IMR-90 (cell line): ENCODE results near the gene HSPA12A. TPM values are rescaled to one million over a fixed set of nuclear protein-coding genes. Genes with fewer than 3 reads are reported as not detected.

Experiments
- ATAC-seq: fragments of 200-7000 bp; cut with Tn5 transposase; 2 replicates; pipeline ENCODE4 v1.9.1; 2020; ENCODE audit warnings: low read depth, mild to moderate bottlenecking, moderate library complexity
- BruUV-seq: library from RNA; stranded (reverse); fragments of 400-500 nt; replicated peaks from 2 replicates; lab custom pipeline; 2021; lab: Mats Ljungman, UMichigan
- CTCF ChIA-PET: fragments of 300-600 bp; formaldehyde crosslinking; extraction: SDS; loops from one replicate; lab custom pipeline; 2021; ENCODE audit warnings: antibody characterized with exemption; lab: Yijun Ruan, JAX
- POLR2A ChIA-PET: fragments of 300-600 bp; sonication (Branson Sonifier 250); formaldehyde crosslinking; loops from one replicate; lab custom pipeline; 2022; ENCODE audit warnings: antibody characterized with exemption; ENCODE audit not compliant: unreplicated experiment; lab: Charles Lee
- DNase-seq: peaks from one replicate; pipeline ENCODE4 v3.0.0; 2013
- H2AFZ ChIP-seq: replicated peaks from 2 replicates; pipeline ENCODE3; 2013; ENCODE audit warnings: low read length, mild to moderate bottlenecking; ENCODE audit not compliant: poor library complexity
- H2AK5ac ChIP-seq: 2 replicates; pipeline ENCODE4 v1.6.1; 2013; ENCODE audit warnings: low read depth, low read length, inconsistent platforms
- H2AK9ac ChIP-seq: replicated peaks from 2 replicates; pipeline ENCODE3; 2013; ENCODE audit warnings: mild to moderate bottlenecking, low read depth, low read length, moderate library complexity; ENCODE audit not compliant: poor library complexity
- H2BK120ac ChIP-seq: 2 replicates; pipeline ENCODE4 v1.6.1; 2013; ENCODE audit warnings: low read depth, low read length, inconsistent platforms
- H2BK15ac ChIP-seq: 3 replicates; pipeline ENCODE4 v1.6.1; 2013; ENCODE audit warnings: low read depth, low read length, inconsistent platforms
- H2BK20ac ChIP-seq: 2 replicates; pipeline ENCODE4 v1.6.1; 2013; ENCODE audit warnings: low read depth, mild to moderate bottlenecking, inconsistent platforms, low read length, moderate library complexity
- H2BK5ac ChIP-seq: 2 replicates; pipeline ENCODE4 v1.6.1; 2013; ENCODE audit warnings: mild to moderate bottlenecking, low read depth, low read length, inconsistent platforms; ENCODE audit not compliant: poor library complexity, severe bottlenecking
- H3K14ac ChIP-seq: replicated peaks from 2 replicates; pipeline ENCODE4 v1.6.1; 2013; ENCODE audit warnings: low read depth, low read length, inconsistent platforms
- H3K18ac ChIP-seq: 2 replicates; pipeline ENCODE4 v1.6.1; 2013; ENCODE audit warnings: low read depth, low read length, control low read depth
- H3K23ac ChIP-seq: 2 replicates; pipeline ENCODE4 v1.6.1; 2013; ENCODE audit warnings: low read depth, low read length, inconsistent platforms
- H3K27ac ChIP-seq: 2 replicates; pipeline ENCODE4 v1.5.1; 2013; ENCODE audit warnings: mild to moderate bottlenecking, control low read depth, low read length; ENCODE audit not compliant: insufficient read depth
- H3K27me3 ChIP-seq: 2 replicates; pipeline ENCODE4 v1.6.1; 2013; ENCODE audit warnings: low read length; ENCODE audit not compliant: control insufficient read depth, insufficient read depth
- H3K36me3 ChIP-seq: 2 replicates; pipeline ENCODE4 v1.6.1; 2013; ENCODE audit warnings: low read length, mixed read lengths; ENCODE audit not compliant: control insufficient read depth, insufficient read depth
- H3K4ac ChIP-seq: 2 replicates; pipeline ENCODE4 v1.6.1; 2013; ENCODE audit warnings: low read depth, low read length, inconsistent platforms
- H3K4me1 ChIP-seq: 2 replicates; pipeline ENCODE4 v1.6.1; 2013; ENCODE audit warnings: low read length, mixed read lengths; ENCODE audit not compliant: control insufficient read depth, insufficient read depth
- H3K4me2 ChIP-seq: 2 replicates; pipeline ENCODE4 v1.6.1; 2013; ENCODE audit warnings: low read depth, mild to moderate bottlenecking, control low read depth, low read length, moderate library complexity
- H3K4me3 ChIP-seq: 2 replicates; pipeline ENCODE4 v1.5.1; 2013; ENCODE audit warnings: low read depth, mild to moderate bottlenecking, control low read depth, low read length, moderate library complexity; ENCODE audit not compliant: insufficient read depth
- H3K56ac ChIP-seq: 2 replicates; pipeline ENCODE4 v1.6.1; 2013; ENCODE audit warnings: low read length, inconsistent platforms; ENCODE audit not compliant: insufficient read depth; ENCODE audit errors: extremely low read depth
- H3K79me1 ChIP-seq, 2 experiments: 2 replicates each; pipeline ENCODE4 v1.6.1; 2013; ENCODE audit warnings: low read length in 2 of 2, inconsistent platforms in 1 of 2, low read depth in 1 of 2
- H3K9ac ChIP-seq: 2 replicates; pipeline ENCODE4 v1.6.1; 2013; ENCODE audit warnings: low read depth, low read length, control low read depth
- H3K9me1 ChIP-seq: 2 replicates; pipeline ENCODE4 v1.6.1; 2013; ENCODE audit warnings: low read length, inconsistent platforms; ENCODE audit not compliant: insufficient read depth
- H3K9me3 ChIP-seq: 2 replicates; pipeline ENCODE4 v1.6.1; 2013; ENCODE audit warnings: low read length; ENCODE audit not compliant: control insufficient read depth, insufficient read depth
- H4K20me1 ChIP-seq: 2 replicates; pipeline ENCODE4 v1.6.1; 2013; ENCODE audit warnings: low read length, inconsistent platforms; ENCODE audit not compliant: insufficient read depth
- H4K5ac ChIP-seq: 2 replicates; pipeline ENCODE4 v1.6.1; 2013; ENCODE audit warnings: mild to moderate bottlenecking, low read depth, low read length, control low read depth
- H4K8ac ChIP-seq, 2 experiments: 2 replicates each; pipeline ENCODE4 v1.6.1; 2013; ENCODE audit warnings: low read depth in 2 of 2, low read length in 2 of 2, control low read depth in 1 of 2, inconsistent platforms in 1 of 2
- H4K91ac ChIP-seq: 2 replicates; pipeline ENCODE4 v1.6.1; 2013; ENCODE audit warnings: low read depth, low read length, inconsistent platforms; ENCODE audit not compliant: insufficient read depth
- BHLHE40 ChIP-seq: fragments of 150-350 bp; IDR thresholded peaks from 2 replicates; pipeline ENCODE4 v1.6.1; 2016; ENCODE audit warnings: mild to moderate bottlenecking, low read depth, low read length
- CEBPB ChIP-seq: IDR thresholded peaks from 2 replicates; pipeline ENCODE4 v1.6.1; 2012; ENCODE audit warnings: low read depth, low read length, improper control_type of control experiment
- CHD1 ChIP-seq: IDR thresholded peaks from 2 replicates; pipeline ENCODE4 v1.6.1; 2012; ENCODE audit warnings: low read depth, low read length, improper control_type of control experiment
- CTCF ChIP-seq: conservative IDR thresholded peaks from 2 replicates; pipeline ENCODE4 v1.5.1; 2012; ENCODE audit warnings: mild to moderate bottlenecking, low read depth, low read length, improper control_type of control experiment
- ELK1 ChIP-seq: fragments of 150-350 bp; IDR thresholded peaks from 2 replicates; pipeline ENCODE4 v1.6.1; 2016; ENCODE audit warnings: low read depth, mild to moderate bottlenecking, low read length, moderate library complexity, borderline replicate concordance
- FOS ChIP-seq: fragments of 150-350 bp; IDR thresholded peaks from 2 replicates; pipeline ENCODE4 v1.6.1; 2016; ENCODE audit warnings: low read depth, low read length
- MAFK ChIP-seq: IDR thresholded peaks from 2 replicates; pipeline ENCODE4 v1.6.1; 2012; ENCODE audit warnings: low read depth, low read length, improper control_type of control experiment
- MAZ ChIP-seq: IDR thresholded peaks from 2 replicates; pipeline ENCODE4 v1.6.1; 2012; ENCODE audit warnings: low read depth, mild to moderate bottlenecking, low read length, improper control_type of control experiment, moderate library complexity, borderline replicate concordance
- POLR2A ChIP-seq: IDR thresholded peaks from 2 replicates; pipeline ENCODE4 v1.6.1; 2012; ENCODE audit warnings: mild to moderate bottlenecking, low read depth, low read length
- RAD21 ChIP-seq: IDR thresholded peaks from 2 replicates; pipeline ENCODE4 v1.6.1; 2012; ENCODE audit warnings: low read length, improper control_type of control experiment
- RCOR1 ChIP-seq: IDR thresholded peaks from 2 replicates; pipeline ENCODE4 v1.6.1; 2012; ENCODE audit warnings: mild to moderate bottlenecking, low read length, improper control_type of control experiment; ENCODE audit not compliant: insufficient replicate concordance
- SMC3 ChIP-seq: fragments of 150-350 bp; IDR thresholded peaks from 2 replicates; pipeline ENCODE4 v1.6.1; 2016; ENCODE audit warnings: low read depth, mild to moderate bottlenecking, antibody characterized with exemption, low read length, moderate library complexity
- USF2 ChIP-seq: fragments of 150-350 bp; IDR thresholded peaks from 2 replicates; pipeline ENCODE4 v1.6.1; 2017; ENCODE audit warnings: mild to moderate bottlenecking, antibody characterized with exemption, low read length, low read depth
- WGBS, 2 experiments: methylation state at CpG; one replicate each; pipeline versions ENCODE4 v1.1.5 to v1.1.7; 2013; ENCODE audit warnings: missing lambda C conversion rate in 2 of 2; ENCODE audit not compliant: insufficient read length in 1 of 2; ENCODE audit errors: extremely low coverage in 2 of 2; 5-methylcytosine and 5-hydroxymethylcytosine counted together
- dilution Hi-C: fragments of 300-500 bp; cut with HindIII; formaldehyde crosslinking; loops from one replicate; pipeline ENCODE4 v1.14.3; 2018; ENCODE audit warnings: low sequenced_read_pairs; ENCODE audit not compliant: unreplicated experiment
- in situ Hi-C: fragments of 300-500 bp; cut with MboI; formaldehyde crosslinking; loops from 3 replicates; pipeline ENCODE4 v1.14.3; 2019; ENCODE audit warnings: low sequenced_read_pairs, inconsistent platforms, mixed read lengths
- intact Hi-C: fragments of 100-400 bp; cut with micrococcal nuclease; formaldehyde crosslinking; loops from 2 replicates; pipeline ENCODE4 v1.10.0; 2022
- polyA plus RNA-seq, 3 experiments: library from polyadenylated mRNA; depleted of rRNA; stranded (reverse); fragments of >200 nt; gene quantifications; 2 replicates each; pipeline ENCODE4 v1.2.3, GENCODE V29; 2012; ENCODE audit warnings: low replicate concordance in 1 of 3
- total RNA-seq: library from RNA; depleted of rRNA; stranded (reverse); fragments of >200 nt; gene quantifications from 2 replicates; pipeline ENCODE4 v1.2.3, GENCODE V29; 2012

HSPA12A gene
- total and polyA plus RNA-seq, 2 of the 4 experiments (the other 2 are of a cell fraction): 16.1 to 16.7 TPM

- H3K23ac ChIP-seq: no peak overlapping the region
- H3K79me1 ChIP-seq: no peaks in the 10 kb centered on the region; a peak in 1 of 4 replicates
- no peak overlapping the region for H4K91ac ChIP-seq
- WGBS, 2 experiments: 100% methylated on average over 3 of the region's 9 CpGs; no CpG with 5 or more reads in 1 of the 2 experiments
- no peak overlapping the region for H2BK5ac ChIP-seq
- no peak overlapping the region for H2AK5ac ChIP-seq
- no TSS peak for BruUV-seq
- peaks cover 6% of the 10 kb centered on the region; the same call in 1 of the 2 replicates for H3K4me1 ChIP-seq
- no peak overlapping the region for H4K5ac ChIP-seq
- in situ Hi-C loops: no loop called here
- H3K27ac ChIP-seq: no peak overlapping the region
- POLR2A ChIA-PET: interaction anchor here (0.5 kb wide), 1 partner anchor 150 kb away, joined by 7 read pairs; no protein-coding TSS in a partner anchor
- no peak overlapping the region for H2AK9ac ChIP-seq
- DNase-seq (no peak), ATAC-seq (no peak)
- TF ChIP-seq MAZ (no peak), USF2 (no peak), CHD1 (no peak), FOS (no peak), CTCF (no peak), RCOR1 (no peak), CEBPB (no peak), BHLHE40 (no peak), RAD21 (no peak), SMC3 (no peak), ELK1 (no peak), POLR2A (no peak), MAFK (no peak)
- H3K27me3 ChIP-seq: no peaks in the 10 kb centered on the region
- no peak overlapping the region for H2BK20ac ChIP-seq
- H3K4ac ChIP-seq: no peak overlapping the region
- no peak overlapping the region for H3K4me3 ChIP-seq
- no peak overlapping the region for H3K56ac ChIP-seq
- dilution Hi-C loops: loop anchor here (25.0 kb wide), 1 partner anchor 89 kb away; no protein-coding TSS in a partner anchor
- H4K20me1 ChIP-seq: no peaks in the 10 kb centered on the region
- no peak overlapping the region for H2BK15ac ChIP-seq
- CTCF ChIA-PET: no interaction called here
- intact Hi-C loops: no loop called here
- no peaks in the 10 kb centered on the region for H3K9me3 ChIP-seq
- no peak overlapping the region for H3K14ac ChIP-seq
- H3K4me2 ChIP-seq: no peak overlapping the region
- H3K9ac ChIP-seq: no peak overlapping the region
- H4K8ac ChIP-seq: no peak overlapping the region
- H2AFZ ChIP-seq: no peak overlapping the region
- H2BK120ac ChIP-seq: no peak overlapping the region
- peaks cover 3% of the 10 kb centered on the region; the same call in 1 of the 2 replicates for H3K36me3 ChIP-seq
- no peak overlapping the region for H3K18ac ChIP-seq
- 0 out of 2 replicates have a peak, but pooled peaks cover 4% of the 10 kb centered on the region for H3K9me1 ChIP-seq
Observed at GRCh38 chr10:116698364-116698763, 44.0 kb downstream of the HSPA12A start.
